GM18526 (cell line): ENCODE data around the gene KPTN.

Experiments
- POLR2A ChIP-seq: IDR thresholded peaks from 3 replicates; pipeline ENCODE4 v1.6.1; 2011; ENCODE audit not compliant: insufficient read length; ENCODE audit errors: extremely low read depth

Gene KPTN

GRCh38 chr19:47470447-47471195 is 13.4 kb downstream of the KPTN start:
- no peak for TF ChIP-seq POLR2A

GRCh38 chr19:47469719-47470118 is 14.3 kb downstream of the KPTN start:
- no peak for TF ChIP-seq POLR2A

DNA sequence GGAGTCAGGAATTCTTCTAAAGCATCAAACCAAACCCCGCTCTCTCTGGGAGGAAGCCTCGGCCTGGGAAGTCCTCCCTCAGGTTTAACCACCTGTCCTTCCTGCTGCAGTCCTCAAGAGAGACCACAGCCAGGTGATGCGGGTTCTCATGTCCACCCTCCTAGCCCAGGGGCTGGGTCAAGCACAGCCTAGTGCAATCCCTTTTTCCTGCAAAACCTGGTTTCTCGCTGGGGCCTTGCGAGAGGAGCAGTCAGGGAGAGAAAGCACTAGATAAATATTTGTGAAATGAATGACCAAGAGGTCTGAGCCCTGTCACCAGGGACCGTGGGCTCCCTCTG is 14.7 kb downstream of the KPTN start:
- TF ChIP-seq POLR2A, result no peak

DNA sequence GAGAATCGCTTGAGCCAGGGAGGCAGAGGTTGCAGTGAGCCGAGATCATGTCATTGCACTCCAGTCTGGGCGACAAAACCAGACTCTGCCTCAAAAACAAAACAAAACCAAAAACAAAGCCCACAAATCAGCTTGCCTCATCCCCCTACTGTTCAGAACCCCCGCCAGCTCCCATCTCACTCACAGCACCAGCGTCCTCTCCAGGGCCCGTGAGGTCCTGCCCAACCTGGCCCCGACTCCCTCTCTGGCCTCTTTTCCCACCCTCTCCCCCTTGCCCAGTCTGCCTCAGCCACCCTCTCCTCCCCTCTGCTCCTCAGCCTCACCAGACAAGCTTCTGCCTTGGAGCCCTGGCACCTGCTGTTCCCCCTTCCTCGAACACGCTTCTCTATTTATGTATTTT is 16.1 kb downstream of the KPTN start:
- TF ChIP-seq POLR2A, result no peak

GRCh38 chr19:47465957-47466356 is 18.1 kb downstream of the KPTN start:
- TF ChIP-seq POLR2A, result no peak

DNA sequence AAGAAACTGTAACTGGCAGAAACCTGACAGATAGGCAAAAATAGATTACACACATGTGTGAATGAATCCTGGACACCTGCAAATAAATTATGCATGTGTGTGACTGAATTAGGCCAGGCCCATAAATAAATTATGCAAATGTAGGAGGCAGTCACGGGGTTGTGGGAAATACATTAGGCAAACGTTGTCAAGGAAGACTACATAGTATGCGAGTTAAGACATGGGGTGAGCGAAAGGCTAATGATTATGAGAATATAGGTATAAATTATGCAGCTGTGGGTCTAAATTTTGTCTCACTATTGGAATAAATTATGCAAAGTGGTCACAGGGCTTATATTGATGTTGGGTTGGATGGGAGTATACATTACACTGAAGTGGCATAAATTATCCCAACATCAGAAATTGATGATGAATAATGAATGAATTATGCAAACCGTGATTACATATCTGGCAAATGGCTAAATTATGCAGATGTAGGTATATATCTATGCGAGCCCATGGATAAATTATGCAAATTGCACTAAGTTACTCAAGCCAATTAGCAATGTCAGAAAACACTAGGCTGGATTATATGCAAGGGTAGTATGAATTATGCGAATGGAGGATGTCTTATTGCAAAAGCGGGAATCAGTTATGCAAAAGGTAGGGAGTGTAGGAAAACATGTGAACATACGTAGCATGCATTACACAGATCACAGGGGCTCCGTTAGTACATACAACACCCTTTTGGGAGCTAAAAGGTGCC is 19.2 kb downstream of the KPTN start:
- no peak for TF ChIP-seq POLR2A

GRCh38 chr19:47461876-47462275 is 22.1 kb downstream of the KPTN start:
- TF ChIP-seq POLR2A, result no peak

- no peak for TF ChIP-seq POLR2A
Measured at GRCh38 chr19:47459477-47459876, 24.5 kb downstream of the KPTN start.

DNA sequence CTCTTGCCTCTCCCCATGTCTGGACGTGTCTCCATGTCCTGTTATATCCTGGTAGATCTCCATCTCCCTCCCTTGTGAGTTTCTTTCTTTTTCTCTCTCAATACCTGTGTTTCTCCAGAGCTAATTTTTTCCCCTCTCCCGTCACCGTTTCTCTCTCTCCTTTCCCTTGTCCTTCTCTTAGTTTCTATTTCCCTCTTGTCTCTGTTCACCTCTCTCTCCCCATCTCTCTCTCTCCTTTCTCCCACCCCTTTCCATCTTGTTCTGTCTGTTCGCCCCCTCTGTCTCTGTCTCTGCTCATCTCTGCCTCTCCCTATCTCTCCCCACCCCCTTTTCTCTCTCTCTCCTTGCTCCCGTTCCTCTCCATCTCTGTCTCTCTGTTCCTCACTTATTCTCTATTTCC is 25.3 kb downstream of the KPTN start:
- no peak for TF ChIP-seq POLR2A

GRCh38 chr19:47456721-47457474 is 27.1 kb downstream of the KPTN start:
- no peak for TF ChIP-seq POLR2A

- no peak for TF ChIP-seq POLR2A
Measured at GRCh38 chr19:47450478-47450877, 33.5 kb downstream of the KPTN start.

DNA sequence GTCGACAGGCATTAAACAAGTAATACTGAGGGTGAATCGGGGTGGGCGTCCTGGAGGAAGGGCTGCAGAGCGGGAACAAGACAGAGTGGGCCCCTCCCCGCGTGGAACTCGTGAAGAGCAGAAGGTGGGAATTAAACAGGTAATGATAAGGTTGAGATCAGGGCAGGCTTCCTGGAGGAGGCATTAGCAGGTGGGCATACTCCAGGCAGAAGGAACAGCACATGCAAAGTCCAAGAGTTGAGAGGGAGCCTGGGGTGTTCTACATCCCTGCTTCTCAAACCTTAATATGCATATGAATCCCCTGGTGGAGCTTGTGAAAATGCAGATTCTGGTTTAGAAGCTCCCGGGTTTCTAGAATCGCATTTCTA is 35.7 kb downstream of the KPTN start:
- TF ChIP-seq POLR2A, result no peak

DNA sequence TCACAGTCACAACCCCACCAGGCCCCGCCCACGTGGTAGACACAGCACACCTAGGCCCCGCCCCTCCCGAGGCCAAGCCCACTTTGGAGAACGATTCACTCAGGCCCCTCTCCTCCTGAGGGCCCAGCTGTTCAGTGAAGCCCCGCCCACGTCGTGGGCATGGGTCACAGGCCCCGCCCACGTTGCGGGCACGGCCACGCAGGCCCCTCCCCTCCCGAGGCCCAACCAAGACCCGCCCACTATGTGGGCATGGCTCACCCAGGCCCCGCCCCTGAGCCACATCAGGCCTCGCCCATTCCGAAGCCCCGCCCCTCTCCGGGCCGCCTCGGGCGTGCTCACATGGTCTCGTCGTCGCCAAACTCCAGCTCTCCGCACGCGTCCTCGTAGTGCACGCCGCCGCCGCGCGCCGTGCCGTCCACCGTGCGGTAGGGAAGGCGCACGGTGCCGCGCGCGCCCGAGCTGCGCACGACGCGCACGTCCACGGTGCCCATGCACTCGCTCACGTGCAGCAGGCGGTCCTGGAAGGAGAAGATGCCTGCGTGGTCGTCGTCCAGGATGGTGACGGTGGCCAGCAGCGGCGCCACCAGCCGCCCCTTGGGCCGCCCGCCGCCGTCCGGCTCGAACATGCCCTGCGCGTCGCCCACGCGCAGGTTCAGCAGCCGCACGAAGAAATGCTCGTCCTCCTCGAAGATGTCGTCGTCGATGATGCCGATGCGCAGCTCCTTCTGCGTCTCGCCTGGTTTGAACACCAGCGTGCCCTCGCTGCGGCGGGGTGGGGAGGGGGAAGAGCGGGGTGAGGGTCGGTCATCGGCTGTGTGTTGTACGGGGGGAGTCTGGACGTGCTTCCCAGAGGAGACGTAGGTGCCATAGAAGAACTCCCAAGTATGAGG is 36.3 kb downstream of the KPTN start:
- TF ChIP-seq POLR2A, result no peak

GRCh38 chr19:47446534-47447469 is 37.2 kb downstream of the KPTN start:
- no peak for TF ChIP-seq POLR2A
